H1 (cell line): Measurements from ENCODE around the gene SLC35F6. TPM values are rescaled to one million over a fixed set of nuclear protein-coding genes. Genes with fewer than 3 reads are reported as not detected.

Experiments used
- CTCF ChIA-PET: fragments of 300-600 bp; sonication (Branson Sonifier 250); formaldehyde crosslinking; loops from one replicate; lab custom pipeline; 2021; ENCODE audit not compliant: partially characterized antibody; lab: Charles Lee
- POLR2A ChIA-PET: fragments of 300-600 bp; sonication (Branson Sonifier 250); formaldehyde crosslinking; loops from one replicate; lab custom pipeline; 2021; ENCODE audit warnings: inconsistent platforms; ENCODE audit not compliant: partially characterized antibody; lab: Charles Lee
- DNase-seq, 2 experiments: peaks; one replicate each; pipeline versions ENCODE4 v3.0.0 to v3.0.0-alpha.2; 2010 to 2022; ENCODE audit warnings: low spot score in 2 of 2, low read depth in 1 of 2, mixed read lengths in 1 of 2
- FAIRE-seq: peaks from 2 replicates; lab custom pipeline; 2011; peaks lifted over from hg19 to GRCh38; lab: Jason Lieb, UNC
- H2AFZ ChIP-seq: 2 replicates; pipeline ENCODE4 v1.8.1; 2012; ENCODE audit warnings: low read length, inconsistent platforms
- H2AK5ac ChIP-seq: 2 replicates; pipeline ENCODE4 v1.6.1; 2013; ENCODE audit warnings: low read depth, low read length
- H2BK120ac ChIP-seq: replicated peaks from 2 replicates; pipeline ENCODE3; 2013; ENCODE audit warnings: low read depth, low read length, inconsistent platforms
- H2BK12ac ChIP-seq: 2 replicates; pipeline ENCODE4 v1.6.1; 2013; ENCODE audit warnings: low read depth, low read length
- H2BK15ac ChIP-seq: 2 replicates; pipeline ENCODE4 v1.6.1; 2013; ENCODE audit warnings: low read length
- H2BK20ac ChIP-seq: 2 replicates; pipeline ENCODE4 v1.6.1; 2013; ENCODE audit warnings: low read length
- H2BK5ac ChIP-seq: 2 replicates; pipeline ENCODE4 v1.6.1; 2013; ENCODE audit warnings: low read depth, low read length
- H3K14ac ChIP-seq: 2 replicates; pipeline ENCODE4 v1.6.1; 2013; ENCODE audit warnings: inconsistent platforms; ENCODE audit not compliant: insufficient read length
- H3K18ac ChIP-seq: 2 replicates; pipeline ENCODE4 v1.6.1; 2013; ENCODE audit warnings: low read length; ENCODE audit errors: extremely low read depth
- H3K23ac ChIP-seq: 2 replicates; pipeline ENCODE4 v1.6.1; 2013; ENCODE audit warnings: inconsistent platforms; ENCODE audit not compliant: insufficient read length
- H3K23me2 ChIP-seq: 2 replicates; pipeline ENCODE4 v1.6.1; 2013; ENCODE audit warnings: low read depth, low read length
- H3K27ac ChIP-seq: 2 replicates; pipeline ENCODE4 v1.6.1; 2011; ENCODE audit warnings: low read depth, low read length, inconsistent platforms
- H3K27me3 ChIP-seq, 4 experiments: replicated peaks in 1 of 4; 1 replicate in 1 of 4; 2 replicates in 3 of 4; pipeline versions ENCODE4 v1.6.1 to v1.8.1; 2011 to 2013; ENCODE audit warnings: low read length in 3 of 4, mild to moderate bottlenecking in 3 of 4, inconsistent platforms in 2 of 4, mixed read lengths in 2 of 4, moderate library complexity in 1 of 4; ENCODE audit not compliant: control insufficient read depth in 3 of 4, insufficient read depth in 3 of 4; ENCODE audit errors: extremely low read depth in 1 of 4
- H3K36me3 ChIP-seq, 4 experiments: 2 replicates each; pipeline versions ENCODE4 v1.6.1 to v1.8.1; 2011 to 2013; ENCODE audit warnings: mild to moderate bottlenecking in 4 of 4, low read length in 3 of 4, moderate library complexity in 2 of 4, control low read depth in 1 of 4, inconsistent platforms in 1 of 4; ENCODE audit not compliant: insufficient read depth in 4 of 4, control insufficient read depth in 2 of 4
- H3K4ac ChIP-seq: replicated peaks from 2 replicates; pipeline ENCODE3; 2013; ENCODE audit warnings: low read length, low read depth, mixed read lengths, inconsistent platforms; ENCODE audit not compliant: insufficient read length
- H3K4me1 ChIP-seq, 4 experiments: replicated peaks in 1 of 4; 1 replicate in 1 of 4; 2 replicates in 3 of 4; pipeline versions ENCODE4 v1.6.1 to v1.8.1; 2011 to 2013; ENCODE audit warnings: low read length in 3 of 4, inconsistent platforms in 2 of 4, mixed read lengths in 1 of 4; ENCODE audit not compliant: insufficient read depth in 4 of 4, control insufficient read depth in 3 of 4
- H3K4me2 ChIP-seq, 2 experiments: 2 replicates each; pipeline versions ENCODE4 v1.6.1 to v1.8.1; 2011 to 2013; ENCODE audit warnings: low read depth in 2 of 2, low read length in 2 of 2, control low read depth in 1 of 2, inconsistent platforms in 1 of 2, mild to moderate bottlenecking in 1 of 2; ENCODE audit not compliant: insufficient read depth in 1 of 2
- H3K4me3 ChIP-seq, 4 experiments: fragments of 200-600, 300-600 bp in 1 of 4; sonication (generic), shearing (Covaris generic), sonication (Bioruptor Twin) in 1 of 4; 2 replicates each; pipeline versions ENCODE4 v1.5.1 to v1.8.1; 2011 to 2016; ENCODE audit warnings: low read length in 4 of 4, low read depth in 3 of 4, control low read depth in 2 of 4, inconsistent platforms in 2 of 4, mild to moderate bottlenecking in 2 of 4, mixed read lengths in 1 of 4, moderate library complexity in 1 of 4; ENCODE audit not compliant: insufficient read depth in 2 of 4; ENCODE audit errors: extremely low read depth in 1 of 4
- H3K56ac ChIP-seq: replicated peaks from 2 replicates; pipeline ENCODE3; 2013; ENCODE audit warnings: low read depth, mild to moderate bottlenecking, mixed read lengths, low read length, inconsistent platforms; ENCODE audit not compliant: insufficient read length
- H3K79me1 ChIP-seq: 2 replicates; pipeline ENCODE4 v1.6.1; 2013; ENCODE audit warnings: low read depth, low read length, control low read depth
- H3K79me2 ChIP-seq, 2 experiments: 2 replicates each; pipeline versions ENCODE4 v1.6.1 to v1.8.1; 2012 to 2013; ENCODE audit warnings: low read length in 2 of 2, mild to moderate bottlenecking in 2 of 2, inconsistent platforms in 1 of 2; ENCODE audit not compliant: insufficient read depth in 2 of 2, control insufficient read depth in 1 of 2
- H3K9ac ChIP-seq, 4 experiments: replicated peaks in 1 of 4; 1 replicate in 1 of 4; 2 replicates in 3 of 4; pipeline versions ENCODE4 v1.6.1 to v1.8.1; 2011 to 2013; ENCODE audit warnings: low read depth in 3 of 4, low read length in 3 of 4, control low read depth in 2 of 4, mild to moderate bottlenecking in 2 of 4, moderate library complexity in 2 of 4, inconsistent platforms in 1 of 4; ENCODE audit errors: extremely low read depth in 1 of 4
- H3K9me3 ChIP-seq, 2 experiments: 2 replicates each; pipeline versions ENCODE4 v1.6.1 to v1.8.1; 2012 to 2013; ENCODE audit warnings: mild to moderate bottlenecking in 2 of 2, moderate library complexity in 2 of 2, control low read depth in 1 of 2, inconsistent platforms in 1 of 2, low read depth in 1 of 2, low read length in 1 of 2, mixed read lengths in 1 of 2; ENCODE audit not compliant: insufficient read depth in 2 of 2
- H4K20me1 ChIP-seq, 2 experiments: replicated peaks in 1 of 2; 2 replicates each; pipeline versions ENCODE3 to v1.8.1; 2011 to 2013; ENCODE audit warnings: inconsistent platforms in 2 of 2, low read length in 2 of 2, mild to moderate bottlenecking in 1 of 2; ENCODE audit not compliant: insufficient read depth in 2 of 2, control insufficient read depth in 1 of 2
- H4K5ac ChIP-seq: 2 replicates; pipeline ENCODE4 v1.6.1; 2013; ENCODE audit warnings: low read length, low read depth, mixed read lengths, inconsistent platforms; ENCODE audit not compliant: insufficient read length
- H4K8ac ChIP-seq: 2 replicates; pipeline ENCODE4 v1.8.0; 2013; ENCODE audit warnings: mild to moderate bottlenecking, moderate library complexity, low read length, inconsistent platforms; ENCODE audit not compliant: insufficient read depth; ENCODE audit errors: extremely low read depth
- H4K91ac ChIP-seq: replicated peaks from 2 replicates; pipeline ENCODE3; 2013; ENCODE audit warnings: low read length, mixed read lengths, inconsistent platforms; ENCODE audit not compliant: insufficient read length
- BCL11A ChIP-seq, 2 experiments: IDR thresholded peaks; one replicate each; pipeline ENCODE4 v1.6.1; 2011; ENCODE audit warnings: low read depth in 2 of 2, low read length in 2 of 2, mild to moderate bottlenecking in 2 of 2
- CEBPB ChIP-seq: IDR thresholded peaks from 2 replicates; pipeline ENCODE4 v1.6.1; 2012; ENCODE audit warnings: low read depth, low read length
- EGR1 ChIP-seq: IDR thresholded peaks from 2 replicates; pipeline ENCODE4 v1.6.1; 2011; ENCODE audit warnings: low read depth, low read length, borderline replicate concordance
- GABPA ChIP-seq: IDR thresholded peaks from 2 replicates; pipeline ENCODE4 v1.6.1; 2011; ENCODE audit warnings: mild to moderate bottlenecking, low read length, moderate library complexity, borderline replicate concordance; ENCODE audit not compliant: insufficient read depth
- HDAC2 ChIP-seq, 2 experiments: fragments of 300-600 bp in 1 of 2; sonication (generic) in 1 of 2; IDR thresholded peaks; 2 replicates each; pipeline ENCODE4 v1.6.1; 2011 to 2012; ENCODE audit warnings: low read depth in 2 of 2, low read length in 2 of 2, mild to moderate bottlenecking in 2 of 2, moderate library complexity in 2 of 2, borderline replicate concordance in 1 of 2, inconsistent platforms in 1 of 2
- JUN ChIP-seq: IDR thresholded peaks from 2 replicates; pipeline ENCODE4 v1.6.1; 2011; ENCODE audit warnings: low read depth, mild to moderate bottlenecking, improper control_type of control experiment, low read length
- RBBP5 ChIP-seq: IDR thresholded peaks from 2 replicates; pipeline ENCODE4 v1.7.1; 2012; ENCODE audit warnings: low read depth, mild to moderate bottlenecking, inconsistent platforms, low read length, moderate library complexity, borderline replicate concordance
- SIX5 ChIP-seq: IDR thresholded peaks from 2 replicates; pipeline ENCODE4 v1.6.1; 2011; ENCODE audit warnings: mild to moderate bottlenecking, low read depth, low read length
- TEAD4 ChIP-seq: IDR thresholded peaks from 2 replicates; pipeline ENCODE4 v1.6.1; 2012; ENCODE audit warnings: low read depth, low read length, inconsistent platforms, mixed read lengths
- WGBS, 2 experiments: shearing (Covaris generic) in 1 of 2; methylation state at CpG; one replicate each; pipeline versions ENCODE4 v1.1.6 to v1.1.7; 2013 to 2015; ENCODE audit warnings: low lambda C conversion rate in 2 of 2, mixed read lengths in 2 of 2, inconsistent platforms in 1 of 2, low coverage in 1 of 2, missing lambda C conversion rate in 1 of 2; ENCODE audit not compliant: insufficient replicate concordance in 2 of 2, insufficient coverage in 1 of 2, insufficient read length in 1 of 2; ENCODE audit errors: extremely low coverage in 1 of 2, missing lambda C conversion rate in 1 of 2; 5-methylcytosine and 5-hydroxymethylcytosine counted together
- polyA plus RNA-seq, 7 experiments: library from polyadenylated mRNA; depleted of rRNA in 3 of 7; stranded (reverse) in 5 of 7; unstranded in 2 of 7; fragments of >200 nt in 5 of 7; fragments of 200-250 nt in 2 of 7; gene quantifications; 1 replicate in 5 of 7; 2 replicates in 1 of 7; 4 replicates in 1 of 7; pipeline versions ENCODE4 v1.2.1 to v1.2.3, GENCODE V29; 2011 to 2013; ENCODE audit warnings: missing spikeins in 2 of 7, mixed read lengths in 2 of 7
- total RNA-seq: library from RNA; stranded (reverse); fragmentation: NEBNext Ultra II Directional; extraction: Animal tissue kit (Norgen Biotek cat#: 25700); gene quantifications from 2 replicates; pipeline ENCODE4 v1.2.1, GENCODE V29; 2021
- TF ChIP-seq, protein P1 (sequence below): IDR thresholded peaks from 2 replicates; pipeline ENCODE4 v1.6.1; 2012; ENCODE audit warnings: inconsistent platforms
- TF ChIP-seq, protein P2 (sequence below): IDR thresholded peaks from 2 replicates; pipeline ENCODE4 v1.6.1; 2011; ENCODE audit warnings: low read length, improper control_type of control experiment

Gene SLC35F6
- total and polyA plus RNA-seq, 2 of the 8 experiments (the other 6 are each of a cell fraction or from before 2014, with no cell fraction given) = 11.2 to 13.5 TPM

DNA sequence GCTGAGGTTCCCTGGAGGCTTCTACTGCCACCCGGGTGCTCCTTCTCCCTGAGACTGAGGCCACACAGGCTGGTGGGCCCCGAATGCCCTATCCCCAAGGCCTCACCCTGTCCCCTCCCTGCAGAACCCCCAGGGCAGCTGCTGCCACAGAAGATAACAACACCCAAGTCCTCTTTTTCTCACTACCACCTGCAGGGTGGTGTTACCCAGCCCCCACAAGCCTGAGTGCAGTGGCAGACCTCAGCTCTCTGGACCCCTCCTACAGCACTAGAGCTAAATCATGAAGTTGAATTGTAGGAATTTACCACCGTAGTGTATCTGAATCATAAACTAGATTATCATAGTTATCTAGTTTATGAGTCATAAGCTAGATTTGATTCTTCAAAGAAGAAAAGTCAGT is 14.4 kb downstream of the SLC35F6 start:
- H3K4me3 ChIP-seq = no peak overlapping the region
- no peak overlapping the region for H3K4ac ChIP-seq
- no peak overlapping the region for H3K27ac ChIP-seq
- no peaks in the 10 kb centered on the region for H3K4me1 ChIP-seq
- H2BK20ac ChIP-seq = no peak overlapping the region
- H2BK15ac ChIP-seq = no peak overlapping the region
- H3K18ac ChIP-seq = no peak overlapping the region
- no peak overlapping the region for H3K56ac ChIP-seq
- H4K20me1 ChIP-seq = no peaks in the 10 kb centered on the region
- H3K14ac ChIP-seq = no peak overlapping the region
- no peaks in the 10 kb centered on the region for H3K79me2 ChIP-seq
- no peak overlapping the region for H4K91ac ChIP-seq
- H3K23ac ChIP-seq = no peak overlapping the region
- H3K23me2 ChIP-seq = no peaks in the 10 kb centered on the region
- no peak overlapping the region for H2BK5ac ChIP-seq
- H2BK120ac ChIP-seq = no peak overlapping the region
- CTCF ChIA-PET = interaction anchor here (0.8 to 1.1 kb wide), 2 partner anchors 9 to 238 kb away, joined by 3 to 5 read pairs; no protein-coding TSS in a partner anchor
- H3K79me1 ChIP-seq = peaks cover 2% of the 10 kb centered on the region; the same call in 1 of the 2 replicates
- H2AK5ac ChIP-seq = no peak overlapping the region
- no peak overlapping the region for H3K9ac ChIP-seq
- H2AFZ ChIP-seq = no peak overlapping the region
- H4K5ac ChIP-seq = no peak overlapping the region
- WGBS, 2 experiments = 80% methylated on average over 3 of the region's 3 CpGs; no CpG with 5 or more reads in 1 of the 2 experiments
- TF ChIP-seq, protein P1, sequence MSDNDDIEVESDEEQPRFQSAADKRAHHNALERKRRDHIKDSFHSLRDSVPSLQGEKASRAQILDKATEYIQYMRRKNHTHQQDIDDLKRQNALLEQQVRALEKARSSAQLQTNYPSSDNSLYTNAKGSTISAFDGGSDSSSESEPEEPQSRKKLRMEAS = no peak
- no peak for TF ChIP-seq RBBP5
- no peak for TF ChIP-seq HDAC2 (IDR thresholded peaks at IDR 0.05; ENCODE audit: borderline replicate concordance in 1 of 2, low read depth in 2 of 2, low read length in 2 of 2)
- TF ChIP-seq SIX5 = no peak
- TF ChIP-seq, protein P2, sequence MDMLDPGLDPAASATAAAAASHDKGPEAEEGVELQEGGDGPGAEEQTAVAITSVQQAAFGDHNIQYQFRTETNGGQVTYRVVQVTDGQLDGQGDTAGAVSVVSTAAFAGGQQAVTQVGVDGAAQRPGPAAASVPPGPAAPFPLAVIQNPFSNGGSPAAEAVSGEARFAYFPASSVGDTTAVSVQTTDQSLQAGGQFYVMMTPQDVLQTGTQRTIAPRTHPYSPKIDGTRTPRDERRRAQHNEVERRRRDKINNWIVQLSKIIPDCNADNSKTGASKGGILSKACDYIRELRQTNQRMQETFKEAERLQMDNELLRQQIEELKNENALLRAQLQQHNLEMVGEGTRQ = no peak
- no peak for TF ChIP-seq GABPA
- TF ChIP-seq CEBPB = no peak
- TF ChIP-seq BCL11A (IDR thresholded peaks at IDR 0.05; ENCODE audit: low read depth in 2 of 2, low read length in 2 of 2) = no peak
- no peak for TF ChIP-seq JUN
- no peak for TF ChIP-seq EGR1
- TF ChIP-seq TEAD4 = no peak
- no peaks in the 10 kb centered on the region for H3K27me3 ChIP-seq
- H2BK12ac ChIP-seq = no peak overlapping the region
- no peak overlapping the region for H4K8ac ChIP-seq
- FAIRE-seq = no peak
- no peak overlapping the region for H3K4me2 ChIP-seq
- no peaks in the 10 kb centered on the region for H3K9me3 ChIP-seq
- H3K36me3 ChIP-seq = peaks cover 5 to 7% (median 6%) of the 10 kb centered on the region in 4 experiments; a peak in 4 of 8 replicates
- DNase-seq = no peak
- POLR2A ChIA-PET = no interaction called here
